ENCODE measurements around the gene VPS45.

DNA sequence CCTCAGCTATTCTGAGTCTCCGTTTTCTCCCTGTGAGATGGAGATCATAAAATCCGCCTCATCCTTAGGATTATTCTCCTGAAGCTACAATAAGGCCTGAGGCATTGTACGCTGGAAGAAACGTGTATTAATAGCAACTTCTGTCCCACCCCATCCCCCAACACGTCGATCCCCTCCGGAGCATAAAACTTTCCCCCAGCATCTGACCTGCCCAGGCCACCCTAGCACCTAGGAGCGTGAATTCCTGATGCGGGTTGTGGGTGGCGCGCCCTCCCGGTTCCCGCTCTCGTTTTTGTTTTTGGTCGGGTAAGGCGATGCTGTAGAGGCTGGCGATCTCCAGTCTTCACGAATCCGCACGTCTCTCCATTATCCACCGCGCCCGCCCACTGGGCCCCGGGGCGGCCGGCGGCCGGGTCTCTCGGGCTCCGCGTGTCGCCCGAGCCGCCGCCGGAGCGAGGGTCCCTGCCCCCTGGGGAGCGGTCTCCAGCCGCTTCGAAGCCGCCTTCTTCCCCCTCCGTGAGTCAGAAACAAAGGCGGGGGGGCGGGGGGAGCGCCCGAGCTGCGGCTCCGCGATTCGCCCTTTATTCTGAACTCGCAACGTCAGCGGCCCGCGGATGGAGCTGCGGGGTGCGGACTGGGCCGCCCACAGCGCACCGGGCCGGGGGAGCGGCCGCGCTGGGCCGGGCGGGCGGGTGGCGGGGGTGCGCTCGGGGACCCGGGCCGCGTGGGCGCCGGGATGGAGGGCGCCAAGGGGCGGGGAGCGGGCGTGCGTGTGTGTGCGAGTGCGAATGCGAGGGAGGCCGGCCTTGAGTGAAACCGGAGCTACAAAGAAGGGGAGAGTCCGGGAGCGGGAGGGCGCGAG, 81.9 kb downstream of the VPS45 start, which contains the start of gene PLEKHO1:
- TF ChIP-seq, protein P1, sequence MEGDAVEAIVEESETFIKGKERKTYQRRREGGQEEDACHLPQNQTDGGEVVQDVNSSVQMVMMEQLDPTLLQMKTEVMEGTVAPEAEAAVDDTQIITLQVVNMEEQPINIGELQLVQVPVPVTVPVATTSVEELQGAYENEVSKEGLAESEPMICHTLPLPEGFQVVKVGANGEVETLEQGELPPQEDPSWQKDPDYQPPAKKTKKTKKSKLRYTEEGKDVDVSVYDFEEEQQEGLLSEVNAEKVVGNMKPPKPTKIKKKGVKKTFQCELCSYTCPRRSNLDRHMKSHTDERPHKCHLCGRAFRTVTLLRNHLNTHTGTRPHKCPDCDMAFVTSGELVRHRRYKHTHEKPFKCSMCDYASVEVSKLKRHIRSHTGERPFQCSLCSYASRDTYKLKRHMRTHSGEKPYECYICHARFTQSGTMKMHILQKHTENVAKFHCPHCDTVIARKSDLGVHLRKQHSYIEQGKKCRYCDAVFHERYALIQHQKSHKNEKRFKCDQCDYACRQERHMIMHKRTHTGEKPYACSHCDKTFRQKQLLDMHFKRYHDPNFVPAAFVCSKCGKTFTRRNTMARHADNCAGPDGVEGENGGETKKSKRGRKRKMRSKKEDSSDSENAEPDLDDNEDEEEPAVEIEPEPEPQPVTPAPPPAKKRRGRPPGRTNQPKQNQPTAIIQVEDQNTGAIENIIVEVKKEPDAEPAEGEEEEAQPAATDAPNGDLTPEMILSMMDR (conservative IDR thresholded peaks at IDR 0.05; ENCODE audit: low read depth, low read length), result no peak
- TF ChIP-seq USF2 (IDR thresholded peaks at IDR 0.05; ENCODE audit: low read depth, low read length) (no peak), MAFK (IDR thresholded peaks at IDR 0.05; ENCODE audit: low read depth, low read length) (no peak), POLR2A (IDR thresholded peaks at IDR 0.05; ENCODE audit: low read depth, low read length) (peak; percentile 72), MXI1 (IDR thresholded peaks at IDR 0.05; ENCODE audit: borderline replicate concordance, low read depth, low read length) (peak; percentile 58; the same call in 1 of the 2 replicates), BHLHE40 (IDR thresholded peaks at IDR 0.05; ENCODE audit: low read depth, low read length) (no peak), NFE2L2 (IDR thresholded peaks at IDR 0.05; ENCODE audit: low read depth, low read length) (no peak), RFX5 (IDR thresholded peaks at IDR 0.05; ENCODE audit: low read depth, low read length) (no peak), CEBPB (IDR thresholded peaks at IDR 0.05; ENCODE audit: low read depth, low read length) (no peak), RAD21 (IDR thresholded peaks at IDR 0.05; ENCODE audit: low read length) (no peak), CHD1 (IDR thresholded peaks at IDR 0.05; ENCODE audit: low read depth, low read length) (no peak), SMC3 (IDR thresholded peaks at IDR 0.05; ENCODE audit: low read depth, low read length) (no peak), FOS (IDR thresholded peaks at IDR 0.05; ENCODE audit: low read depth, low read length) (peak; percentile 71), RCOR1 (IDR thresholded peaks at IDR 0.05; ENCODE audit: insufficient replicate concordance, low read length) (no peak)
